ENCODE results near the gene WDR1.

WDR1 gene

GRCh38 chr4:10098780-10099160 is 17.8 kb downstream of the WDR1 start:
- Histone ChIP-seq H3K4me3 (ENCODE audit: insufficient read depth, low read depth, low read length) (no peak overlapping the region), H3K27me3 (ENCODE audit: control insufficient read depth, insufficient read depth, low read length, poor library complexity, severe bottlenecking) (no peaks in the 10 kb centered on the region), H3K9me3 (ENCODE audit: control insufficient read depth, low read length) (no peaks in the 10 kb centered on the region), H3K27ac (ENCODE audit: insufficient read depth, low read depth, low read length, poor library complexity, severe bottlenecking) (no peak overlapping the region), H3K4me1 (ENCODE audit: control insufficient read depth, insufficient read depth, low read length) (peaks cover 36% of the 10 kb centered on the region), H3K36me3 (ENCODE audit: control insufficient read depth, insufficient read depth, low read length) (peaks cover 34% of the 10 kb centered on the region)
- 93 to 95% methylated on average over 12 of the region's 12 CpGs for WGBS, 2 experiments

- Histone ChIP-seq H3K4me3 (ENCODE audit: insufficient read depth, low read depth, low read length) (no peak overlapping the region), H3K27ac (ENCODE audit: insufficient read depth, low read depth, low read length, poor library complexity, severe bottlenecking) (no peak overlapping the region), H3K4me1 (ENCODE audit: control insufficient read depth, insufficient read depth, low read length) (peaks cover 34% of the 10 kb centered on the region), H3K27me3 (ENCODE audit: control insufficient read depth, insufficient read depth, low read length, poor library complexity, severe bottlenecking) (no peaks in the 10 kb centered on the region), H3K36me3 (ENCODE audit: control insufficient read depth, insufficient read depth, low read length) (peaks cover 34% of the 10 kb centered on the region), H3K9me3 (ENCODE audit: control insufficient read depth, low read length) (no peaks in the 10 kb centered on the region)
- 90 to 96% methylated on average over 9 of the region's 9 CpGs for WGBS, 2 experiments
Observed at GRCh38 chr4:10097906-10098779, 18.5 kb downstream of the WDR1 start.

- peaks cover 29% of the 10 kb centered on the region for H3K36me3 ChIP-seq (ENCODE audit: control insufficient read depth, insufficient read depth, low read length)
- no peak overlapping the region for H3K4me3 ChIP-seq (ENCODE audit: insufficient read depth, low read depth, low read length)
- H3K4me1 ChIP-seq (ENCODE audit: control insufficient read depth, insufficient read depth, low read length) = peaks cover 34% of the 10 kb centered on the region
- H3K27me3 ChIP-seq (ENCODE audit: control insufficient read depth, insufficient read depth, low read length, poor library complexity, severe bottlenecking) = no peaks in the 10 kb centered on the region
- no peaks in the 10 kb centered on the region for H3K9me3 ChIP-seq (ENCODE audit: control insufficient read depth, low read length)
- WGBS, 2 experiments = 94 to 96% methylated on average over 9 of the region's 9 CpGs
- no peak overlapping the region for H3K27ac ChIP-seq (ENCODE audit: insufficient read depth, low read depth, low read length, poor library complexity, severe bottlenecking)
Observed at GRCh38 chr4:10096978-10097335, 19.6 kb downstream of the WDR1 start.

- WGBS, 2 experiments = 92 to 93% methylated on average over 17 of the region's 17 CpGs
- Histone ChIP-seq H3K4me3 (ENCODE audit: insufficient read depth, low read depth, low read length) (no peak overlapping the region), H3K36me3 (ENCODE audit: control insufficient read depth, insufficient read depth, low read length) (peaks cover 26% of the 10 kb centered on the region), H3K4me1 (ENCODE audit: control insufficient read depth, insufficient read depth, low read length) (peaks cover 34% of the 10 kb centered on the region), H3K27me3 (ENCODE audit: control insufficient read depth, insufficient read depth, low read length, poor library complexity, severe bottlenecking) (no peaks in the 10 kb centered on the region), H3K9me3 (ENCODE audit: control insufficient read depth, low read length) (no peaks in the 10 kb centered on the region), H3K27ac (ENCODE audit: insufficient read depth, low read depth, low read length, poor library complexity, severe bottlenecking) (no peak overlapping the region)
Observed at GRCh38 chr4:10096201-10096977, 20.2 kb downstream of the WDR1 start.

GRCh38 chr4:10095296-10095991 is 21.2 kb downstream of the WDR1 start:
- no peak overlapping the region for H3K27ac ChIP-seq (ENCODE audit: insufficient read depth, low read depth, low read length, poor library complexity, severe bottlenecking)
- WGBS, 2 experiments = 94 to 95% methylated on average over 13 of the region's 13 CpGs
- H3K4me3 ChIP-seq (ENCODE audit: insufficient read depth, low read depth, low read length) = no peak overlapping the region
- H3K36me3 ChIP-seq (ENCODE audit: control insufficient read depth, insufficient read depth, low read length) = peaks cover 23% of the 10 kb centered on the region
- peaks cover 28% of the 10 kb centered on the region for H3K4me1 ChIP-seq (ENCODE audit: control insufficient read depth, insufficient read depth, low read length)
- no peaks in the 10 kb centered on the region for H3K9me3 ChIP-seq (ENCODE audit: control insufficient read depth, low read length)
- H3K27me3 ChIP-seq (ENCODE audit: control insufficient read depth, insufficient read depth, low read length, poor library complexity, severe bottlenecking) = no peaks in the 10 kb centered on the region

- Histone ChIP-seq H3K36me3 (ENCODE audit: control insufficient read depth, insufficient read depth, low read length) (peaks cover 26% of the 10 kb centered on the region), H3K27me3 (ENCODE audit: control insufficient read depth, insufficient read depth, low read length, poor library complexity, severe bottlenecking) (no peaks in the 10 kb centered on the region), H3K27ac (ENCODE audit: insufficient read depth, low read depth, low read length, poor library complexity, severe bottlenecking) (no peak overlapping the region), H3K4me1 (ENCODE audit: control insufficient read depth, insufficient read depth, low read length) (peaks cover 24% of the 10 kb centered on the region), H3K4me3 (ENCODE audit: insufficient read depth, low read depth, low read length) (no peak overlapping the region), H3K9me3 (ENCODE audit: control insufficient read depth, low read length) (no peaks in the 10 kb centered on the region)
- WGBS, 2 experiments = 95 to 96% methylated on average over 13 of the region's 13 CpGs
Observed at GRCh38 chr4:10094841-10095240, 21.8 kb downstream of the WDR1 start.

GRCh38 chr4:10093801-10094552 is 22.6 kb downstream of the WDR1 start:
- peaks cover 33% of the 10 kb centered on the region for H3K36me3 ChIP-seq (ENCODE audit: control insufficient read depth, insufficient read depth, low read length)
- no peaks in the 10 kb centered on the region for H3K27me3 ChIP-seq (ENCODE audit: control insufficient read depth, insufficient read depth, low read length, poor library complexity, severe bottlenecking)
- no peak overlapping the region for H3K27ac ChIP-seq (ENCODE audit: insufficient read depth, low read depth, low read length, poor library complexity, severe bottlenecking)
- H3K4me3 ChIP-seq (ENCODE audit: insufficient read depth, low read depth, low read length) = no peak overlapping the region
- H3K4me1 ChIP-seq (ENCODE audit: control insufficient read depth, insufficient read depth, low read length) = peaks cover 20% of the 10 kb centered on the region
- H3K9me3 ChIP-seq (ENCODE audit: control insufficient read depth, low read length) = no peaks in the 10 kb centered on the region
- 89 to 90% methylated on average over 12 of the region's 12 CpGs for WGBS, 2 experiments

- peaks cover 28% of the 10 kb centered on the region for H3K36me3 ChIP-seq (ENCODE audit: control insufficient read depth, insufficient read depth, low read length)
Observed at GRCh38 chr4:10093271-10093621, 23.4 kb downstream of the WDR1 start.

GRCh38 chr4:10092481-10093270 is 23.9 kb downstream of the WDR1 start:
- H3K27me3 ChIP-seq (ENCODE audit: control insufficient read depth, insufficient read depth, low read length, poor library complexity, severe bottlenecking) = no peaks in the 10 kb centered on the region
- 74 to 79% methylated on average over 19 of the region's 19 CpGs for WGBS, 2 experiments
- H3K9me3 ChIP-seq (ENCODE audit: control insufficient read depth, low read length) = no peaks in the 10 kb centered on the region
- no peak overlapping the region for H3K27ac ChIP-seq (ENCODE audit: insufficient read depth, low read depth, low read length, poor library complexity, severe bottlenecking)
- H3K36me3 ChIP-seq (ENCODE audit: control insufficient read depth, insufficient read depth, low read length) = peaks cover 32% of the 10 kb centered on the region
- no peak overlapping the region for H3K4me3 ChIP-seq (ENCODE audit: insufficient read depth, low read depth, low read length)
- H3K4me1 ChIP-seq (ENCODE audit: control insufficient read depth, insufficient read depth, low read length) = peaks cover 20% of the 10 kb centered on the region

More at GRCh38 chr4:10093271-10093621, 23.4 kb downstream of the WDR1 start:
- 93 to 94% methylated on average over 11 of the region's 11 CpGs for WGBS, 2 experiments
- no peak overlapping the region for H3K27ac ChIP-seq (ENCODE audit: insufficient read depth, low read depth, low read length, poor library complexity, severe bottlenecking)
- peaks cover 20% of the 10 kb centered on the region for H3K4me1 ChIP-seq (ENCODE audit: control insufficient read depth, insufficient read depth, low read length)
- no peak overlapping the region for H3K4me3 ChIP-seq (ENCODE audit: insufficient read depth, low read depth, low read length)
- H3K27me3 ChIP-seq (ENCODE audit: control insufficient read depth, insufficient read depth, low read length, poor library complexity, severe bottlenecking) = no peaks in the 10 kb centered on the region
- H3K9me3 ChIP-seq (ENCODE audit: control insufficient read depth, low read length) = no peaks in the 10 kb centered on the region

Measured in ectodermal cell (in vitro differentiated cells).